ENCODE data around the gene SCAPER.
"Not testable (repeated sequence)": the region's sequence is repeated elsewhere in the genome, so short reads cannot be mapped to it uniquely, and the experiment has no call there.

The SCAPER gene

GRCh38 chr15:76335307-76336253 lies 569.6 kb downstream of the SCAPER start:
- DNase-seq: no peak

- no peak for DNase-seq
Measured at GRCh38 chr15:76334438-76335306, 570.5 kb downstream of the SCAPER start.

DNA sequence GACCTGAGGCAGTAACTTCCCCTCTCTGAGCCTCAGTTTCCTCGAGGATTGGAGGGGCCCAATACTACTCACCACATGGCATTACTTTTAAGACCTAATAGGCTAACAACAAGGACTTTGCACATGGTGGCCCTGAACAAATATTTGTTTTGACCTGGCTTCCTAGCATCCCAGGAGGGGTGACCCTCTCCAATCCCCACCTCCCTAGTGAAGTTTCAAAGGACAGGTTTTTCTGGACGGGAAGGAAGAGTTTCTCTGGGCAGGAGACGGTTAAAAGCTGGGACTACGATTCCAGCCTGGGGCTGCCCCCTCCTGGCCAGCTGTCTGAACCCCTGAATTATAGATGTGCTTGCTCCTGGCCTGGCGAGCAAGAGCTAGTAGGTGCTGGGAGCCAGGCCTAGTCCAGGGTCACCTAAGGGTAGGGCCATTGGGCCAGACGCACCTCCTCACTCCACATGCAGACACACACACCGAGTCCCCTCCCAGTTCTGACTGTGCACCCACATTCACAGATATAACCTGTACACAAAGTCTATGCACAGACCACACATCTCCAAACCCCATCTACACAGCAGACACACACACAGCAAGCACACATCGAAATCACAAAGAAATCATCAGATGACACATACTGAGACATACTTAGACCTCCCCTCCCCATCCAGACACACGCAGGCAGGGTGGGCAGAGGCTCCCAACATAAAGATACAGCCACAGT lies 571.3 kb downstream of the SCAPER start:
- no peak for DNase-seq

- DNase-seq: no peak
Measured at GRCh38 chr15:76333309-76333708, 571.8 kb downstream of the SCAPER start.

- DNase-seq: no peak
Measured at GRCh38 chr15:76332796-76333195, 572.3 kb downstream of the SCAPER start.

DNA sequence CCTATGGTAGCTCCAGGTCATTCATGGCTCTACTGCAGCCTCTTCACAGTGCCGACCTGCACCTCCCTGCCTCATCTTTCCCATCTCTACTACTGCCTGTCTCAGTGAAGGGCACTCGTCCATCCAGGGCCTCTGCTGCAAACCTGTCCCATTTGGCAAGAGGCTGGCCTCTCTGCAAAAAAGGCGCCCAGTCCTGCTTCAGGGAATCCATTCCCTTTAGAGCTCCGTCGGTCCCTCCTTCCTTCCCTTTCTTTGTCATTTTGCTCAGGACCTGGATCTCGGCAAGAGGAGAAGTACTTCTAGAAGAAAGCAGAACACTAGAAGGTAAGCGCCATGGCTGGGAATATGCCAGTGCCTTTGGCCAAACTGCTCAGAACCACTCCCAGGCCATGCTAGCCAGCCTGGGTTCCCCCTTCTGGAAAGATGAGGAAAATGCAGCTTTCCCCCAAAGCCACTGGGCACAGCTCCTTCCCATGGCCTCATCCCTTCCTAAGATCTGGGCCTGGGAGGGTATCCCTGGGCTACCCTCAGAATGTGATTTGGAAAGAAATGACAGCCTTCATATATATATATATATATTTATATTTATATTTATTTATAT lies 575.0 kb downstream of the SCAPER start:
- no peak for DNase-seq

DNA sequence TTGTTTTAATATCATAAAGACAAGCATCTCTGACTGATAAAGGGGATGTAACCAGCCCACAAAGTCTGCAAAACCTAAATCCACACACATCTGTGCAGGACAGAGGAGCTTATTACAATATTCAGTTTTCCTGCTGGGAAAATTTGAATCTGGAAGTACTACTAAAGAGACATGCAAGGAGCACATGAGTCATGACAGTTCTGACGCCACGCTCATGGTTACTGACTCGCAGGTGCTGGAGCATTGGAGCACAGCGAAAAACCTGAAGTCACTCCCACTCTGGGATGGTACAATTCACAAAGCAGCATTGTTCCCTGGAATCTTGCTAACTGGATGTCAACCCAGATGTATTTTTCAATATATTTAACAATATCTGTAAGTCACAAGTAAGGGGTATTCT lies 576.2 kb downstream of the SCAPER start:
- no peak for DNase-seq

DNA sequence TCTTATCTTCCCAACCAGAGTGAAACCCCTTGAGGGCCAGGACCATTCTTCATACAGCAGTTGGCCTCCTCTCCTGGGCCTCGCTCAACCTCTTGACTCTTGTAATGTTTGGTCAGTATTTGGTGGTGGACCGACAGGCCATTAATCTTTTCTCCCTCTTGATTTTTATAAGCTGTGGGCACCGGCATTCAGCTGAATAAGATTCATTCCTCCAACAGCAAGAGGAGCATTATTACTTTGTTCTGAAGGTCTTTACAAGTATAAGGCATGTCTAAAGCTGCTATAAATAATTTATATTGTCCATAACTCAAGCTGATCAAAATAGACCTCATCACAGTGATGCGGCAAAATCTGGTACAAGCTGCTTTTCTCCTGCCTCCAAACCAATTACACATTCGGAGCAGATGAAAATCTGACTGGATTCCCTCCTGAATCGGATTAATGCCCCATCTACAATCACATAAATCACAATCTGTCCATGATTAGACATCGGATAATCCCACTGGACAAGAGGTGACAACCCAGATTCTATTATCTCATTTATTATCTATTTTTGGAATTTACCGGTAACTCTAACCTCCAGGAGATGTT lies 576.9 kb downstream of the SCAPER start:
- no peak for DNase-seq

DNA sequence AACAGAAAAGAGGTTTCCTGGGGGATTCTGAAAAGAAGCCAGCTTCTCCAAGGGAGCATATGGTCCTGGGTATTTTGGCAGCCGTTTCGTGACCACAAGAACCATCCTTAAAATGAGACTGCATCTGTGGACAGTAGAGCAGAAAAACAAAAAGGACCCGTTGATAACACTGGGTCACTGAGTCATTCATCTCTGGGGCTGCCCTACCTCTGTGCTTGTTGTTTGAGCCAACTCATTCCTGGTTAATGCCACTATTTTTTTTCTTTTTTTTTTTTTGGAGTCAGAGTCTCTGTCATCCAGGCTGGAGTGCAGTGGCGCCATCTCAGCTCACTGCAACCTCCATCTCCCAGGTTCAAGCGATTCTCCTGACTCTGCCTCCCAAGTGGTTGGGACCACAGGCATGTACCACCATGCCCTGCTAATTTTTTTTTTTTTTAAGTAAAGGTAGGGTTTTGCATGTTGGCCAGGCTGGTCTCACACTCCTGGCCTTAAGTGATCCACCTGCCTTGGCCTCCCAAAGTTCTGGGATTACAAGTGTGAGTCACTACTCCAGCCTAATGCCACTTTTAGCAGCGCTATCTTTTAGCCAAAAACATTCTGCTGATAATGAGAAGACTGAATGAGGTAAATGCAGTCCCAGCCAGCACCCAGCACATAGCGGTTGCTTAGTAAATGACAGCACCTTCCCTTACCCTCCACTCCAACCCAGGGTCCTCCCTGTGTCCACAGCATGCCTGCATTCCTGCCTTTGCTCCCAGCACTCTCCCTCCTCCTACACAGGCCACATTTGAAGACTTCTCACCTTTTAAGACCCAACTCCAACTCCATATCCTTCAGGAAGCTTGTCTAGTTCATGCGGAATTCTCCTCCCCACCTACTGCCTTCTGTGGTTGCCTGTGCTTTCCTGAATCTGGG lies 577.7 kb downstream of the SCAPER start:
- DNase-seq: no peak

DNA sequence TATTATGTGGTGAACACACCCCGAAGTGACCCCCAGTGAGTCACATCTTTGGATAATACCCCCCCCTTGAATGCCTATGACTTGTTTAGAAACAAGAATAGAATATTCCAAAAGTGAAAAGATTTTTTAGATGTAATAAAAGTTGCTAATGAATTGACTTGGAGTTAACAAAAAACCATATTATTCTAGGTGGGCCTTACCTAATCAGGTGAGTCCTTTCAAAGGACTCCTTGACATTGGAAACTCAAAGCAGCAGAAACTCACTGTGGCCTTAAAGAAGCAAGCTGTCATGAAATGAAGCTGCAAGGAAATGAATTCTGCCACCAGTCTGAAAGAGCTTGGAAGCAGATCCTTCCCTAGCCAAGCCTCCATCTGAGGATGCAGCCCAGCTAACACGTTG lies 579.4 kb downstream of the SCAPER start:
- DNase-seq: no peak

DNA sequence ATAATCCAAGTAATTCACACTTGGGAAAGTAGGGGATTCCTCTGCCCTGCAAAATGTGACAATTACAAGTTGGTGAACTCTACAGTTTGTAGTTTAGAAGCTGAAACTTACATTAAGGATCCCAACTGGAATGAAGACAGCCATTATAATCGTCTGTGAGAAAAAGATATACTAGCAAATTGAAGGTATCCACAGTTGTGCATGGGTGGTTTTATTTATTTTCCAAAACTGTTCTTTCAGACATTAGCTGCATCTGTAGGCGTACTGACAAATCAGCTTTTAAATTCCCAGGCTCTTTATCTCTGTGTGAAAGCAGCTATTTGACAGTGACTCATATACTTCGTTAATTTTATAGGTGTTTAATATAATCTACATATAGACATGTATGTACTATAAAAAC lies 581.1 kb downstream of the SCAPER start:
- no peak for DNase-seq

- no peak for DNase-seq
Measured at GRCh38 chr15:76321602-76322001, 583.5 kb downstream of the SCAPER start.

- no peak for DNase-seq
Measured at GRCh38 chr15:76321171-76321570, 584.0 kb downstream of the SCAPER start.

DNA sequence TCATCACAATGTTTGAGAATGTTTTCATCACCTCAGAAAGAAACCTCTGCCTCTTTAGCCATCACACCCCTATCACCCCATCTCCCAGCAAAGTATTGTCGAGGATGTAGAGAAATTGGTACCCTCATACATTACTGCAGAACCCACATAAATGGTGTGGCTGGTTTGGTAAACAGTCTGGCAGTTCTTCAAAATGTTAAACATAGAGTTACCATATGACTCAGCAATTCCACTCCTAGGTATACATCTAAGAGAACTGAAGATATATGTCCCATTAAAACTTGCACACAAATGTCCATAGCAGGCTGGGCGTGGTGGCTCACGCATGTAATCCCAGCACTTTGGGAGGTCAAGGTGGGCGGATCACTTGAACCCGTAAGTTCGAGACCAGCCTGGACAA lies 585.1 kb downstream of the SCAPER start:
- DNase-seq: no peak

GRCh38 chr15:76313731-76314130 lies 591.4 kb downstream of the SCAPER start:
- no peak for DNase-seq

GRCh38 chr15:76313175-76313567 lies 592.0 kb downstream of the SCAPER start:
- DNase-seq: not testable (repeated sequence)

DNA sequence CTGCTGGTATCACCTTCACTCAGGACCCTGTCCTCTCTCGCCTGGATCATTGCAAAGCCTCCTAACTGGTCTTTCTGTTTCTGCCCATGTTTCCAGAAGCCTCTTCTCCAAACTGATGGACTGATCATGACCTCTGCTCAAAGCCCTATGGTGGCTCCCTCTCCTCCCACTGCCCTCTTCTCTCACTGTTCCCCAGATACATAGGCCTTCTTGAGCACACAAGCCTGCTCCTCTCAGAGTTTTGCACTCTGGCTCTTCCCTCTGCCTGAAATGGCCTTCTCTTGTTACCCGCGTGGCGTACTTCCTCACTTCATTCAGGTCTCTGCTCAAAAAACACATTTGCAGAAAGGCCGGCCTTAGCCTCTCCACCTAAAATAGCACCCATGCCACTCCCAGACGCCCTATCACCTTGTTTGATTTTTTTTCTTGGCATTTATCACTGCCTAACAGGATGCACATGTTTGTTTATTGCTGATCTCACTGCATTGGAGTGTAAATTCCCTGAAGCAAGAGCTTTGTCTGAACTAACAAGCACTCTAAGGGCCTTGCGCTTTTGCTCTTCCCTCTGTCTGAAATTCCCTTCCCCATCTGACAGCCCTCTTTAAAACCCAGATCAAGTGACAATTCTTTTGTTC lies 592.5 kb downstream of the SCAPER start:
- no peak for DNase-seq

- peak; percentile 93 for DNase-seq
Measured at GRCh38 chr15:76311100-76311953, 593.8 kb downstream of the SCAPER start, which contains the start of gene ETFA. ETFA (minus strand) TSS chr15:76311469; CDS start chr15:76311388, 81 bp downstream.

DNA sequence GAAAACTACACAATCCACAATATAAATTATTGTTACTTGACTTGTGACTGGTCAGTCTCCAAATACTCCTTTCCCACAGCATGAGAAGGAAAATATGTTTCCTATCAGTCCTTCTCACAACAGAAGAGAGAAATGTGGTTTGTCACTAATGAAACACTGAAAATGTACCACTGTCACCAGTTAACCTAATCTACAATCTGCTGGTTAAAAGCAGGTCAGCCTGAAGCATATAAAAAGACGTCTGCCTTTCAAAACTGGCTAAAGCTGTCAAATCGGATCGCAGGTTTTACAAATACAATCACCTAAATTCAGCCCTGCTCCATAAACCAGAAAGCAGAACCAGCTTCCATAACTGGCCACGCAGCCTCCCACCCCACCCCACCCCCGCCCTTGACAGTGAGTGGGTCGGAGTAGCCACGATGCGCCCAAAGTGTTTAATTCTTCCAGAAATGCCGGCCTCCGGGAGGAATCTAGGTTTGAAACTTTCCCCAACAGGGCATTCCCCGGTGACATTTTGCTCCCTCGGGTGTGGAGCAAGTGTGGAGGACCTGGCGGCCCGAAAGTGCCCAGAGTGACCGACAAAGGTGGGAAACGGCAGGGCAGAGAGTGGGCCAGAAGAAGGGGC lies 594.6 kb downstream of the SCAPER start:
- no peak for DNase-seq
